DLD1 (cell line): ENCODE data around the gene NMNAT3.

Experiments
- in situ Hi-C: cut with HindIII; loops from 2 replicates; pipeline ENCODE4 v1.10.0; 2017; ENCODE audit warnings: low sequenced_read_pairs

NMNAT3 gene

DNA sequence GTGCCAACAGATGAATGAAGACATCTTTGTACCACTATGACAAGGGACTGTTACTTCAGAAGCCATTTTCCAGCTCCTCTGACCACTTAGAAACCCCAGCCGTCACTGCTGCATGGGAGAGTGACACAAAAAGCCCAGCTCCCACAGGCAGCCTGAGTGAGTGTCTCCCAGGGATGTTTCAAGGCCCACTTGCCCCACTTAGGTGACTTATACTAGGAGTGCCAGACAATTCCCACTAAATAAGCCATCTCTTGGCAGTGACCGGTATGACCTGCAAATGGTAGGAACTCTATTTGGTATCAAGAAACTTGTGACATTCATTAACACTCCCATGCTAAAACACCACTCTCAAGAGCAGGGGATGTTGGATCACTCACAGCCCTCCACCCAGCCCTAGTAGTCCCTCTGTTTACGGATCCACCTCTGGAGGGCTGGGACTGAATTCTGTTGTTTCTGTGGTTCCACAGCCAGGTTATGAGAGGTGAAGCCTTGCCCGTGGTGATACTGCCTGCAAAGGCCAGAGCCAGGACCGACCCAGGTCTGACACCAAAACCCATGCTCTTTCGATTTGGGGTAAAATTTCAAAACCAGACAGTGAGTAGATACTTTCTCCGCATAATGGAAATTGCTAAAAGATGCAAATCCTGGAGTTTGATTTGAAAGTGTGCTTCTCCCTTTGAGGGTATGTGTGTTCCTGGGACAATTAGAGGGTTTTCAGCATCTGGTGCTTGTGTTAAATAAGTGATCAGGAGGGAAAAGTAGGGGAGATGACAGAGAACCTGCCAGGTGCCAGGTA is 152.7 kb downstream of the NMNAT3 start:
- in situ Hi-C loops = no loop called here

DNA sequence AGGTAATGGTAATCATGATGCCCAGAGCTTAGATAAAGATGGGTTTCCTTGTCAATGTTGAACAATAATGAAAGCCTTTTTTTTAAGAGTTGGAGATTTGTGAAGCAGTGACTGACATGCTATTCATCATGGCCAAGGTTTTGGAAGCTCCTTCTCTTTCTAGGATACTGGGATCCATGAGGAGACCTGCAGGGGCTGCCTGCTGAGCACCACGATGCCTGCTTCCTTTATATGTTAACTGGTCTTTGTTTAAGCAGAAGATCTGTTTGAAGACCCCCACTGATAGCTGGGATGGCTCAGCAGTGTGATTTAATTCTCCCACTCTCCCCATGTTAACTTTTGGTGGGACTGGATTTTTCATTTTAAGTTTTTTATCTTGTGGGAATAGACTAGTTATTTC is 154.1 kb downstream of the NMNAT3 start:
- in situ Hi-C loops = no loop called here

DNA sequence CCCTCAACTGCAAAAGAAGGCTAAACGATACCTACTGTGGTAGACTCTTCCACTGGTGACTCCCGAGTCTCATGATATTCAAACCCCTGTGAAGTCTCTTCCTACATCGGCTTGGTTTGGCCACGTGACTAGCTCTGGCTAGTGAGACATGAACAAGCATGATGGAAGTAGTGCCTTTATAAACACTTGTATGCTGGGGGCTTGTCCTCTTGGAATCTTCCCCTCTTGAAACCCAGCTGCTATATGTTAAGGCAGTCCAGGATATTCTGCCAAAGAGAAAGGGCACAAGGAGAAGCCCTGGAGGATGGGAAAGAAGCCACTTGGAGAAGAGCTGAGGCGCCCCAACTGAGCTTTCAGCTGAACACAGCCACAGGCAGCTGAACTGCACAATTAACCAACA is 154.6 kb downstream of the NMNAT3 start:
- in situ Hi-C loops = no loop called here

DNA sequence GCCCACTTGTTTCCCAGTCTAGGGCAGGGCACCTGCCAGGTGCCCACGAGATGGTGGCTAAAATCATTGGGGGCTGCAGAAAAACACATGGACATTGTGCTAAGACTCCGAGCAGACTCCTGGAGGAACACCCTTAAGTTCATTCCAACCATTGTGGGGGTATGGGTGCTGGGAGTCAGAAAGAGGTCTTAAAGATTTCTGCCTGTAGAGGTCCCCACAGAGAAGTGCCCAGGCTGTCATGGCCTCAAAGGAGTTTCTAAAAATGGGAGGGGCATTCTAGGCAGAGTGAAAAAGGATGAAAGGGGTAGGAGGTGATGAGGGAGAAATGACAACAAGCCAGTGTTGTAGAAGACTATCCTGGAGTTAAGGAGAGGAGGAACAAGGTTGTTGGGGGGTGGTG is 155.4 kb downstream of the NMNAT3 start:
- in situ Hi-C loops = no loop called here

DNA sequence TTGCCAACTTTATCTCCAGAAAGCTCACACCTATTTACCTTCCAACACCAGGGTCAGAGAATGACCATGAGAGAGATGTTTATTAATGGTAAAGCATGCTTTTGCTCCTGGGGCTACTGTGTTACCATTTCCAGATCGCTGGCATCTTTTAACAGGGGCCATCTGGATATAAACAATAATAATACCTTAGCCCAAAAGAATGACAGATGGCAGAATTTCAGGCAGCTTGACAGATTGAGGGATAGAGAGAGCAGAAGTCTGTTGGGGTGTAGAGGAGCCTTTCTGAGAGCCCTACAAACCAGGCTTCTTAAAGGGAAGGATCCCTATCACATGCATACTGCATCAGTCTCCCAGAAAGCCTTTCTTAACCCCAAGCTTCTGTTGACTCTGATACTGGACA is 156.0 kb downstream of the NMNAT3 start:
- in situ Hi-C loops = no loop called here

DNA sequence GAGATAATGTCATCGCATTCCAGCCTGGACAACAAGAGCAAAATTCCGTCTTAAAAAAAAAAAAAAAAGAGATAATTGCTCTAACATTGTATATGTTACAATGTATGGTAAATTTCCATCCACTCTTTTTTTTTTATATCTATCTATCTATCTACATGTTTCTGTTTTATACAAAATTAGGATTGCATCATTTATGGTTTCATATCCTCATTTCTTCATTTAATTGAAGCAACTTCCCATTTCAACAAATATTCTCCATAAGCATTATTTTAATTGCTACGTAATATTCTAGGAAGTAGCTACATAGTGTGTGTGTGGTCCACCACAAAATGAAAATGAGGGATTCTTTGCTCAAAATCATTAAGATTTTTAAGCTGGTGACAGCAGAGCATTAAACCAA is 156.6 kb downstream of the NMNAT3 start:
- in situ Hi-C loops = no loop called here

DNA sequence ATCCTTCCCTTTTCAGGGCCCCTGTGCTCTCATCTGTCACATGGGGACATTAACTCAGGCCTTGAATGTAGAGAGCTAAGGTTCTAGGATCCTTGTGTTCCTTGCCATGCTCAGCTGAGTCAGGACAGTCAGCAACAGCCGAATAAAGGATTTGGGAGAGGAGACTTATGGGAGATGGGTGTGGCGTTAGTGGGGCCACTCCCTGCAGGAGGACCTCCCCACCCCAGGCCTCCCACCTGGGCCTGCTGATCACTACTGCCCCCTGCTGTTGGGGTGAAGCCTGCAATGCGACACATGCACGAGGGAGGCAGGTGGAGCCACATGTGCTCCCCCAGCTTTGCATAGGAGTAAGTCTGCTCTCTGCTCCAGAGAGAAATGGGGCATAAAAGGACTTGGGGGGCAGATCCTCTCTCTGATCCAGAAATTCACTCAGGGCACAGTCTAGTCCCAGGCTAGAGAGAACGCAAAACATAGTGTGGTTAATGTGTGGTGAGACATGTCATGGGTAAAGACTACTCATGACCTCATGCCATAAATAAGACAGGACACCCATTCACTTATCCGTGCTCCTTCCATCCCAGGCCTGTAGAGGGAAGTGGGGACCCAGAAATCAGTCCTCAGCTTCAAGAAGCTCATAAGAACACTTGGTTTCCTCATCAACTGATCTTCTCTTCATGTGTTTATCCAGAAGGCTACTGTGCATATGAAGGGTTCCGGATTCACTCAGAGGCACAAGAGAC is 157.6 kb downstream of the NMNAT3 start:
- in situ Hi-C loops = no loop called here

DNA sequence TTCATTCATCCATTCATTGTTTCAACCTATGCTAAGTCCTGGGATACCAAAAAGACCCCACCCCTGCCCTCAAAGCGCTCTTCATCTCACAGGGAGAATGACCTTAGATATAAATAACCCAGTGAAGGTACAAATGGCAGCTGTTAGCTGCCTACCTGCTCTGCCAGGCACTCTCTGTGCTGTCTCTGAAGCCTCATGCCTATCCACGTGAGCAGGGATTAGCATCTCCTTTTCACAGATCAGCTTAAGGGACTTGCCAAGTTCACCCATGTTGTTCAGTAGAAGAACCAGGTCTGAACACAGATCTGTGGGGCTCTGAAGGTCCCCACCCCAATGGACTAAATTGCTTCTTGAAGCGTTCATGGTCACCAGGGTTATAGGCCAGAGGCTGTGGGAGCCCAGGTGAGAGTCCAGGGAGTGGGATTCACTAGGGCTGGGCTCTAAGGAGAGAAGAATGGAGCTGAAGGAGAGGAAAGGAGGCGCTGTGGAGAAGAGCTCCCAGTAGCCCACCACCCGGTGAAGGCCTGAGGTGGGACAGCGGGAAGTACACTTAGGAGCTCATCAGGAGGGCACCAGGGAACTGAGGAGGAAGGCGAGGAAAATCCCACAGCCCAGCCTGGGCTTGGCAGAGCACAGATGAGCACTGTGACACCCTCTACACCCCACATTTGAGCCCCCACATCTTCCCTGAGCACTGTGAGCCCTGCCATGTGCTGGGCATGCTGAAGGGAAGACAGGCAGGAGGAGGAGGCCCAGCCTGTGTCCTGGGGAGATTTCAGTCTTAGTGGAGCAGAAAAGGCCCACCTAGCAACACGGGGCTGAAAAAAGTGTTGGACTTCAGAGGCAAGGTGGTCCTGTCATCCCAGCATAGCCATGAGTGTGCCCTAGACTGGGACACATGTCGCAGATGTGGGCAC is 158.6 kb downstream of the NMNAT3 start:
- in situ Hi-C loops = no loop called here

DNA sequence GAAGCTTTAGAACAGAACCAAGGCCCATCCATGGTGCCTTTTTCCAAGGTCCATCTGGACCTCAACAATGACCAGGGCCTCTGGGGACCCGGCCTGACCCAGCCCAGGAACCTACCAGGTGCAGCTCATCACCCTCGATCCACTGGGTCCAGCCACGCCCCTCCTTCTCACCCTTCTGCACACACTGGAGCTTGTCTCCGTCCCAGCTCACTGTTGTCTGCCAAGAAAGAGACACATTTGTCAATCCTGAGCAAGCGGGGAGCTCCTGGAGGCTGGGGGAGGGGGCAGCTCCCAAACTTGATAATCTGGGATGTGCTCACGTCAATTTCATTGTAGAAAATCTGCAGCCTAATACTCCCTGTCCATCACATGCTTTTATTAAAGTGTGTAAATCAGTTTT is 159.5 kb downstream of the NMNAT3 start:
- in situ Hi-C loops = no loop called here

DNA sequence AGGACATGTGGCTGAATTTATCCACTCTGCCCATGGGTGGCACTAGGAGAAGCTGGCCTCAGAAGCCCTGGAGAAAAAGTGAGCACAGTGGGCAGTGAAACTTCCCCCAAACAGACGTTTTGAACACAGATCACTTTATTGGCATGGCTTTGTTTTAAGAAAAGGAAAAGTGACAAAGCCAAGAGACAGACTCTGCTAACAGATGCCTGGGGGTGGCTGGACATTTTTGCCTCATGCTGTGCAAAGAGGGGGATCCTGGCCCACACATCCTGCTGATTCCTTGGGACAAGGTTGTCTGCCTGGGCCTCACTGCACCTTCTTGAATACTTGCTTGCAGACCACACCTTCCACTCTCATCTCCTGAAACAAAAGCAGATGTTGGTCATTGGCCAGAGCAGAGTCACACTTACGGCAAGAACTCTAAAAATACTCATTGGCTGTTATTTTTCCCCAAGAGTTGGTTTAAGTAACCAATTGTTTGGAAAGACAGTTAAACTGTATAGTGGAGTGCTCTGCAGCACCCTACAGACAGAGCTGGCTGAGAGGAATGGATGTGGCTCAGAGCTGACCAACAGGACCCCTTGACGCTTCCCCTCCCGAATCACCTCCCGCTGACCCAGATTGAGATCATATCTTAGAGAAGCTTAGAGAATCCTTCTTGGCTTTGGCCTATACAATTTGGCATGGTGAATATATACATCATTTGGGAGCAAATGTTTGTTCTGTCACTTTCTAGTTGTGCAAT is 160.3 kb downstream of the NMNAT3 start:
- in situ Hi-C loops = no loop called here

DNA sequence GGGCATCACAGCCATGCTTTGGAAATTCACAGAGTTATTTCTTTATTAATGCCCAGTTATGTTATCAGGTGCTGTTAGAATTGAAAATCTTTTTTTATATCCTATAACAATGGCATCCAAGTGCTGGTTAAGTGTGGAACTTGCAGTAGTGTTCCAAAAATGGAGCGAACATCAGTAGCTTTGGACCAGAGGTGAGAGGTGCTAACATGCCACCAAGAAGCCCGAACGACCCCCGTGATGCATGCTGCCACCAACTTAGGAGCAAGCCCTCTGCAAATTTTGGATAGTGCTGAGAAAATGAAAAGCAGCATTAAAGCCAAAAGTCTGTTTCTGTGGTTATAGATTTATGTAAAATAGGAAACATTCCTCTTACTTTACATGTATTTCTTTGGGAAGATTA is 163.0 kb downstream of the NMNAT3 start:
- in situ Hi-C loops = no loop called here
